Activated T-cell treated with anti-CD3 and anti-CD28 coated beads, Interleukin-2, amount 50 U/mL, for 4 hours (primary cell): ENCODE measurements around the gene TNPO1. TPM values are rescaled to one million over a fixed set of nuclear protein-coding genes. Genes with fewer than 3 reads are reported as not detected.

Experiments used
- ATAC-seq, 2 donors: fragments of 200-7000 bp; cut with Tn5 transposase; one replicate each; pipeline ENCODE4 v1.10.0; 2021
- DNase-seq: peaks from one replicate; pipeline ENCODE4 v3.0.0-alpha.2; 2020
- H3K27me3 Mint-ChIP-seq: one replicate; pipeline ENCODE4 v1.8.0; 2021; ENCODE audit warnings: low read depth, mixed read lengths
- H3K36me3 Mint-ChIP-seq: one replicate; pipeline ENCODE4 v1.8.0; 2022; ENCODE audit warnings: mixed read lengths; ENCODE audit not compliant: insufficient read depth
- H3K4me1 Mint-ChIP-seq: one replicate; pipeline ENCODE4 v1.8.0; 2021; ENCODE audit warnings: low read depth, mixed read lengths
- H3K4me3 Mint-ChIP-seq: one replicate; pipeline ENCODE4 v1.8.0; 2021; ENCODE audit warnings: mild to moderate bottlenecking, moderate library complexity, mixed read lengths
- H3K9me3 Mint-ChIP-seq: one replicate; pipeline ENCODE4 v1.8.0; 2021; ENCODE audit warnings: mixed read lengths
- total RNA-seq, 3 donors: library from RNA; stranded (reverse); gene quantifications; one replicate each; pipeline ENCODE4 v1.2.1, GENCODE V29; 2021

The TNPO1 gene
- total RNA-seq, 3 donors from 2014 or later = 145 to 166 (median 152) TPM

DNA sequence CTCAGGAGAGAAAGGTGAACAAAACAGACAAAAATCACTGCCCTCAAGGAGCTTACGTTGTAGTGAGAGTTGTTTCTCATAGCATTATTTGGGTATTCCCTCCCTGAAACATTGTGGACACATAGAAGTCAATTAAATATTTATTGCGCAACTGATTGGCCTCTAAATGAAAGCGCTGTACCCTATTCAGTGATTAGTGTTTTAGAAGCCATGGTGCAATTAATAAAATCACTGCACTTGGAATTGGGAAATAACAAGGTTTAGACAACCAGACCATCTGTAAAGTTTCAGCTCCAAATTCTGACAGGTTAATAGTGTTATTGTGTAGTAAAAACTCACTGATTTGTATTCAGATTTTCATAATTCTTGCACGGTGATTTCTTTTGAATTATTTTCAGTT is 35.9 kb downstream of the TNPO1 start:
- no peak overlapping the region for H3K4me3 Mint-ChIP-seq
- H3K4me1 Mint-ChIP-seq = peaks cover 62% of the 10 kb centered on the region

DNA sequence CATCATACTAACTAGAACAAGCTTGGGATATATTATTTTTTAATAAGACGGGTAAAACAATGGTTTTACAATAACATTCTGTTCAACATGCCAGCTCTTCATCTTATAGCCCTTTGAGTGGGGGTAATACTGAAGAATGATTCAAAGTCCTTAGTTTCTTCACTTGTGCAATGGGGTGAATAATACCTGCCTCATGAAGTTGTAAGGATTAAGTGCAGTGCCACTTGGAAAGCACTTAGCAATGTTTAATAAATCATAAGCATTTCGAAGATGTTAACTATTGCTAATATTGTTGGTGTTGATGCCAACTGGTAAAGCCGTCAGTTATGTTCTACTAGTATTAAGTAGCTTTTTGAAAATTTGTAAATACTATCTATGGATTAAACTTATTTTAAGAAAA is 38.0 kb downstream of the TNPO1 start:
- H3K4me3 Mint-ChIP-seq = no peak overlapping the region
- ATAC-seq (no peak), DNase-seq (no peak)
- H3K36me3 Mint-ChIP-seq = peaks cover 40% of the 10 kb centered on the region
- no peaks in the 10 kb centered on the region for H3K9me3 Mint-ChIP-seq
- no peaks in the 10 kb centered on the region for H3K27me3 Mint-ChIP-seq
- H3K4me1 Mint-ChIP-seq = peaks cover 63% of the 10 kb centered on the region

More for the DNA sequence above, 35.9 kb downstream of the TNPO1 start:
- H3K27me3 Mint-ChIP-seq = no peaks in the 10 kb centered on the region
- DNase-seq = no peak
- no peak for ATAC-seq
- H3K36me3 Mint-ChIP-seq = peaks cover 33% of the 10 kb centered on the region
- H3K9me3 Mint-ChIP-seq = no peaks in the 10 kb centered on the region

DNA sequence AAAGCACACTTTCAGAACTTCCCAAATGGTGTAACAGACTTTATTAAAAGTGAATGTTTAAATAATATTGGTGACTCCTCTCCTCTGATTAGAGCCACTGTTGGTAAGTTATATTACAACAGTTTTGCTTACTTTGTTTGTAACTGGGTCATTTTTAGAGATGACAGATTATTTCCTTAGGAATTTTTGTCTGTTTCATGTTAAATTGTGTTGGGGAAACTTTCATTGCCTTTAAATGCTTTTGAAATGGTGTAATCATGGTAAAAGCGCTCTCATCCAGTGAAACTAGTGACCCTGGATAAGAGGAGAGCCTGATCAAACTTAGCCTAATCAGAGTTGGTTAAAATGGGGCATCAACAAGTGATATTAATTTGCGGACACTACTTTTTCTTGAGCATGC is 39.4 kb downstream of the TNPO1 start:
- Mint-ChIP-seq H3K27me3 (no peaks in the 10 kb centered on the region), H3K4me3 (no peak overlapping the region), H3K4me1 (peaks cover 59% of the 10 kb centered on the region), H3K9me3 (no peaks in the 10 kb centered on the region), H3K36me3 (peaks cover 41% of the 10 kb centered on the region)
- ATAC-seq (no peak), DNase-seq (no peak)

DNA sequence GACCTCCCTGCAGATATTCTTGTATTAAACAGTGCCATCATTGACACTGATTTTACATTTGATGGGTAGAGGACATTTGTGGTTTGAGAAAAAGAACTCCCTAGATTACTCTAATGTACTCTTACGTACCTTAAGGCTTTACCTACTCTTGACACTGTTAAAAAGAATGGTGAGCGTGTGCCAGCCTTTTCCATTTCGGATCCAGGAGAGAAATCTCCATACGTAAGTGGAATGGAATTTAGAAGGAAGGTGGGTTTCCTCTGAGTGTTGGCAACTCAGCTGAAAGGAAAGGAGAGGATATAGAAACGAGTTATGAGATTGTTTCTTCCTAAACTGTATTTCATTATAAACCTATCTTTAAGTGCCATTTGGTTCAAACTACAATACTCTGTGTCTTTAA is 40.9 kb downstream of the TNPO1 start:
- H3K4me3 Mint-ChIP-seq = no peak overlapping the region
- peaks cover 49% of the 10 kb centered on the region for H3K4me1 Mint-ChIP-seq
- no peaks in the 10 kb centered on the region for H3K27me3 Mint-ChIP-seq
- no peak for ATAC-seq
- DNase-seq = no peak
- H3K9me3 Mint-ChIP-seq = no peaks in the 10 kb centered on the region
- peaks cover 48% of the 10 kb centered on the region for H3K36me3 Mint-ChIP-seq

DNA sequence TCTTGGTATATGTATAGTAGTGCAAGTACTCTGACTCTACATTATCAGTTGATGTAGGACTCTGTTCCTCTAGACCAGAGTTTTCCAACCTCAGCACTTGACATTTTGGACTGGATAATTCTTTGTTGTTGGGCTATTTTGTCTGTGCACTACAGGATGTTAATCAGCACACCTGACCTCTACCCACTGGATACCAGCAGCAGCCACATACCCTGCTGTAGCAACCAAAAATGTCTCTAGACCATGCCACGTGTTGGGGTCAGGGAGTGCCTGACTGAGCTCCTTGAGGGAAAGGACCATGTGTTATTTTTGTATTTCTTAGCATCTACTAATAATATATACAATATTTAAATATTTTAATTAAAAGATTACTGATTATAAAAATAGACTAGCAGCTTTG is 42.7 kb downstream of the TNPO1 start:
- Mint-ChIP-seq H3K27me3 (no peaks in the 10 kb centered on the region), H3K4me1 (peaks cover 36% of the 10 kb centered on the region), H3K36me3 (peaks cover 40% of the 10 kb centered on the region), H3K9me3 (no peaks in the 10 kb centered on the region), H3K4me3 (no peak overlapping the region)
- DNase-seq = no peak
- ATAC-seq = peak in 1 of 2 donors; percentile 37

DNA sequence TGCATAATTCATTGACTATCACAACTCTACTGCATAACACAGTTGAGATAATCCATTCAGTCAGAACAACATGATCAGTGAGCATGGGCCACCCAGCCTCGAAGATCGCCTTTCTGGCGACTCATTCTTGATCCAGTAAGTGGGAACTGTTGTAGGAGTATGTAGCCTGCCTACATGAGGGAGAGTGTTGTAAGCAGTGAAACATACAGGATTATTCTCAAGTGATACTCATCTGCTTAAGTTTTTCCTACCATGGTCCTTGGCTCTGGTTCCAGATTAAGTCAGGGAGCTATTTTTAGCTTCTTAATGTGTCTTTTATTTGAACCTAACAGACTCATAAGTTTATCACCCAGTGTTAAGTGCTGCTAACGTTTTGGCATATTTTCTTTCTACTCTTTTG is 44.0 kb downstream of the TNPO1 start:
- Mint-ChIP-seq H3K4me1 (peaks cover 32% of the 10 kb centered on the region), H3K9me3 (no peaks in the 10 kb centered on the region), H3K36me3 (peaks cover 41% of the 10 kb centered on the region), H3K27me3 (no peaks in the 10 kb centered on the region), H3K4me3 (no peak overlapping the region)
- ATAC-seq (no peak), DNase-seq (no peak)

DNA sequence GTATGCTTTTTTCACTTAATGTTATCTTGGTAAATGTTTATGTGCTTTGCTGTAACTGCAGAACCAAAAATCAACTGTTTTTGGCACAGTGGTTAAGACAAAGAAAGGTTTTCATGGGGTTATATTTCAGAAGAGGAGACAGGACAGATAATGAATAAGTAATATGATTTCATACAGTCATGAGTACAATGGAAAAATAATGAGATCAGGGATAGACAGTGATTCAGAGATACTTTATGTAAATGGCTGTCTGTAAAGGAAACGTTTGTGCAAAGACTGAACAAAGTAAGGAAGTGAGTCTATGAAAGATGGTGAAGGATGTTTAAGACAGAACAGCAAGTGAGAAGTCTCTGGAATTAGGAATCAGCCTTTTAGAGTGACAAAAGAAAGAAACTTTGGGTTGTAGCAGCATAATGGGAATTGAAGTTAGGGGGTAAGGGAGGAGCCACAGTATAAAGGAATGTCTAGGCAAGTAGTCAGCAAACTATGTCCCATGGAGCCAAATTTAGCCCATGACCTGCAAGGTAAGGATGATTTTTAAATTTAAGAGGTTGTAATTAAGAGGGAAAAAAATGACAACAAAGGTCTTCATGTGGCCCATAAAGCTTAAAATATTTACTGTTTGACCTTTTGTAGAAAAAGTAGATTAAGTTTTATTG is 55.0 kb downstream of the TNPO1 start:
- no peaks in the 10 kb centered on the region for H3K27me3 Mint-ChIP-seq
- no peak for DNase-seq
- ATAC-seq = peak; percentile 53 to 61
- H3K4me3 Mint-ChIP-seq = no peak overlapping the region
- H3K4me1 Mint-ChIP-seq = peaks cover 15% of the 10 kb centered on the region
- no peaks in the 10 kb centered on the region for H3K9me3 Mint-ChIP-seq
- H3K36me3 Mint-ChIP-seq = peaks cover 35% of the 10 kb centered on the region

DNA sequence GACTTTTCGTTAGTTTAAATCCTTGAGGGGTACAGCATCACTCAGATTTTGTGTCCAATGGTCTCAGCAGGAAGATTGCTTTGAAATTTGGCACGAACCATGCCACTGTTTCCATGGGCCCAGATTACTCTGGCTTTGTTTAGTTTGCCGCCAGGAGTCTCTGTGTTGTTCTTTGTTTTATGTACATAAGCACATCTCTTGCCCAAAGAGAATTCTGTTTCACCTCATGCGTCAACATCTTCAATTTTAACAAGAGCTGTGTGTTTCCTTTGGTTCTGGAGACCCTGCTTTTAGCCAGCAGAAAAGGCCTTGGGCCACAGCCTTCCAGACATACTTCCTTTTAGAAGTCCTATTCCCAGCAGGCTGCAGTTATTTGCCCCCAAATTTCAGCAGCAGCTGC is 62.4 kb downstream of the TNPO1 start:
- no peaks in the 10 kb centered on the region for H3K9me3 Mint-ChIP-seq
- DNase-seq (no peak), ATAC-seq (no peak)
- H3K4me3 Mint-ChIP-seq = no peak overlapping the region
- H3K27me3 Mint-ChIP-seq = no peaks in the 10 kb centered on the region
- peaks cover 47% of the 10 kb centered on the region for H3K36me3 Mint-ChIP-seq
- no peaks in the 10 kb centered on the region for H3K4me1 Mint-ChIP-seq

DNA sequence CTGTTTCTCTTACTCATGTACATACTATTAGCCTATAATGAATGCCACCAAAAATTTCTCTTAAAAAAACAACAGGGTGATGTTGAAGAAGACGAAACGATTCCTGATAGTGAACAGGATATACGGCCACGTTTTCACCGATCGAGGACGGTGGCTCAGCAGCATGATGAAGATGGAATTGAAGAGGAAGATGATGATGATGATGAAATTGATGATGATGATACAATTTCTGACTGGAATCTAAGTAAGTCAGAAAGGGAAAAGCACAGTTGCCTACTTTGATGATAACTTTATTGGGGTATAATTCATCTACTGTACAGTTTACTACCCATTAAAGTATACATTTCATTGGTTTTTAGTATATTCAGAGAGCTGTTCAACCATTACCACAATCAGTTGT is 66.5 kb downstream of the TNPO1 start:
- DNase-seq (no peak), ATAC-seq (no peak)
- H3K9me3 Mint-ChIP-seq = no peaks in the 10 kb centered on the region
- H3K4me1 Mint-ChIP-seq = no peaks in the 10 kb centered on the region
- H3K36me3 Mint-ChIP-seq = peaks cover 46% of the 10 kb centered on the region
- no peaks in the 10 kb centered on the region for H3K27me3 Mint-ChIP-seq
- no peak overlapping the region for H3K4me3 Mint-ChIP-seq

DNA sequence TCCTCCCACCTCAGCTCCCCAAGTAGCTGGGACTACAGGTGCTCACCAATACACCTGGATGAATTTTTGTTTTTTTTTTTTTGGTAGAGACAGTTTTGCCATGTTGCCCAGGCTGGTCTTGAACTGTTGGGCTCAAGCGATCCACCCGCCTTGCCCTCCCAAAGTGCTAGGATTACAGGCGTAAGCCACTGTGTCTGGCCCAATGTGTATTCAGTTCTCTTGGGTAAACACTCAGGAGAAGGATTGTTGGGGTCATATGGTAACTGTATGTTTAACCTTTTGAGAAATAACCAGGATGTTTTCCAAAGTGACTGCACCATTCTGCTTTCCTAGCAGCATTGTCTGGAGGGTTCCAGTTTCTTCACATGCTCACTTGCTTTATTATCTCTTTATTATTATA is 67.4 kb downstream of the TNPO1 start:
- Mint-ChIP-seq H3K4me1 (peaks cover 2% of the 10 kb centered on the region), H3K36me3 (peaks cover 49% of the 10 kb centered on the region), H3K4me3 (no peak overlapping the region), H3K27me3 (no peaks in the 10 kb centered on the region), H3K9me3 (no peaks in the 10 kb centered on the region)
- no peak for ATAC-seq
- no peak for DNase-seq

DNA sequence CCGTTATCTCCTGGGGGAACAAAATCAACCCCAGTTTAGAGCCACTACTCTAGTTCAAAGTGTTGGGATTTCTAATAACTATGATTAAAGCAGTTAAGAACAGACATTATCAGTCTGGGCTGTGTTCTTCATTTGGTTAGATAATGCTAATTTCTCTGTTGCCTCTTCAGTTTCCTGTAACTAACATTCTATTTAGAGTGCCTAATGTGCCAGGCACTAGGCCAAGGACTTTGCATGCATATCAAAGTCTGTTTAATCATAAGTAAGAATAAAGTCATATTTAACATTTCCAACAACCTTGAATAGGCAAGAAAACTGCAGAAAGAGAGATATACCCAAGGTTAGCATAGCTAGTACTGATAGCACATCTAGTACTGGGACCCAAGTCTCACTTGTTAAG is 68.4 kb downstream of the TNPO1 start:
- Mint-ChIP-seq H3K36me3 (peaks cover 54% of the 10 kb centered on the region), H3K27me3 (no peaks in the 10 kb centered on the region), H3K4me3 (no peak overlapping the region), H3K9me3 (no peaks in the 10 kb centered on the region), H3K4me1 (peaks cover 2% of the 10 kb centered on the region)
- DNase-seq (no peak), ATAC-seq (no peak)

DNA sequence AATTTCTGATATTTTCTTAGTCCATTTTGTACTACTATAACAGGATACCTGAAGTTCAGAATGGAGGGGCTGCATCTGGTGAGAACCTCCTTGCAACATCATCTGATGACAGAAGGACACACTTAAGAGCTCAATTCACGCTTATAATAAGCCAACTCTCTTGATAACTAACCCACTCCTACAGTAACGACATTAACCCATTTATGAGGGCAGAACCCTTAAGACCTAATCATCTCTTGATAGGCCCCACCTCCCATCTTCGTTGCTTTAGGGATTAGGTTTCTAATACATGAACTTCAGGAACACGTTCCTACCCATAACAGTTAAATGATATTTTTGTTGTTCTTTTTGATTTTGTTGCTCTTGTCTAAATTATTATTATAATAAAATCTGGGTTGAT is 69.4 kb downstream of the TNPO1 start:
- Mint-ChIP-seq H3K27me3 (no peaks in the 10 kb centered on the region), H3K4me1 (peaks cover 2% of the 10 kb centered on the region), H3K4me3 (no peak overlapping the region), H3K9me3 (no peaks in the 10 kb centered on the region), H3K36me3 (peaks cover 57% of the 10 kb centered on the region)
- no peak for ATAC-seq
- DNase-seq = no peak

DNA sequence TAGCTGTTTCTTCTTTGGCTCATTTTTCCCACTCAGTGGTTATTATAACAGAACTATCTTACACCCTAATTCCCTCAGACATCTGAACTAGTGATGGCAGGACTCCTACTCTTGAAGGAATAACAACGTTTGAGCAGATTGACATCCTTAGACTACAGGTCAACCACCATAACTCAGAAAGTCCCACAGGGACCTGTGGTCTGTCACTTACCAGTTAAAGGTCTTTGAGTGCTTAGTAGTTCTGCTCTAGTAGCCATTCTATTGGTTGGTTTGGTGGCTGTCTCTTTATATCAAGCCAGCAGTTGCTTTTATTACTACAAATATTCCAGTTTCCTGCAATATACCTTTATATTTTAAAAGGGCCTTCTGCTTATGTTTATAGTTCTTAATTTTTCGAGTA is 72.1 kb downstream of the TNPO1 start:
- Mint-ChIP-seq H3K27me3 (no peaks in the 10 kb centered on the region), H3K9me3 (no peaks in the 10 kb centered on the region), H3K36me3 (peaks cover 47% of the 10 kb centered on the region), H3K4me1 (peaks cover 2% of the 10 kb centered on the region), H3K4me3 (no peak overlapping the region)
- no peak for DNase-seq
- ATAC-seq = no peak

DNA sequence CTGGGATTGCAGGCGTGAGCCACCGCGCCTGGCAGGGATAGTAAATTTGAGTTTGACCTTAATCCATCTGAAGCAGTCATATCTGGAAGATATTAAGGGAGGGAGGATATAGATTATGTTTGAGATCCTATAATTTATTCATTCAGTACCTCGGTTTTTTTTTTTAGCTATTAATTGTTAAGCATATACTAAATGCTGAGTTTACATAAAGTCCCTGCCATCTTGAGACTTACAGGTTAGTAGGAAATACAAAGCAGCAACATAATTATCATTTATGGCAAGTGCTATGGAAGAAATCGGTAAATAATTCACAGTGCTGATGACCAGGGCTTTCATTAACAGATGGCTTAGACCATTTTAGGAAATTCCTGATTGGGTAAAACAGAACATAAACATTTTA is 72.9 kb downstream of the TNPO1 start:
- H3K36me3 Mint-ChIP-seq = peaks cover 45% of the 10 kb centered on the region
- peaks cover 2% of the 10 kb centered on the region for H3K4me1 Mint-ChIP-seq
- H3K9me3 Mint-ChIP-seq = no peaks in the 10 kb centered on the region
- no peak overlapping the region for H3K4me3 Mint-ChIP-seq
- ATAC-seq = no peak
- H3K27me3 Mint-ChIP-seq = no peaks in the 10 kb centered on the region
- no peak for DNase-seq

DNA sequence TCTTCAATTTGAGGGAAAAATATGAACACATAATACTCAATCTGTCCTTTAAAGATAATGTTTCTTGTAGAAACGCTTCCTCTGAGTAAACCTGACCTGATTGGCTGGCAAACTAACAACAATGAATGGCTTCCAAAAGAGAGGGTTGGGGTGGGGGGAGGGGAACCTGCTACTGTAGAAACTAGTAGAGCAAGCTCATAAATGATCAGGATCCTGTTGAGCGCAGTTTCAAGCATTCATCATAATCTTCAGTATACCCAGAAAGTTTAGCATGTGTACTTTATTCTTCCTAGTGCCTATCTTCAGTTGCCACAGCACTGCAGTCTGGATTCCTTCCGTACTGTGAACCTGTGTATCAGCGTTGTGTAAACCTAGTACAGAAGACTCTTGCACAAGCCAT is 76.4 kb downstream of the TNPO1 start:
- Mint-ChIP-seq H3K9me3 (no peaks in the 10 kb centered on the region), H3K4me1 (peaks cover 8% of the 10 kb centered on the region), H3K27me3 (no peaks in the 10 kb centered on the region), H3K36me3 (peaks cover 42% of the 10 kb centered on the region), H3K4me3 (no peak overlapping the region)
- ATAC-seq (no peak), DNase-seq (no peak)

DNA sequence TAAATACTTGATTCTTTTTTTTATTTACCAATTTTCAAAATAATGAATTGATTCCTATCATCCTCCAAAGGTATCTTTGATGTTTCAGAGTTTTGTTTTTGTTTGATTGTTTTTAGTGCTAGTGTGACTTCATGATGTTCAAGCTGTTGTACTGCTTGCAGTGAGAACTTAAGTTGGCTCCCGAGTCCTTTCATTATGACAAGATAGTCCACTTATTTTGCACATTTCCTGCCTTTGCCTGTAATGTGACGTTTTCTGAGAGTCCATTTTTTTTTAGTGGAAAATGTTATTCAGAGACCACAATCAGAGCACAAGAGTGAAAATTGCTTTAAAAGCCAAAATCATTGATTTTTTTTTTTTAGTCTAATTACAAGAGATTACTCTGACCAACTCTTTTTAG is 79.3 kb downstream of the TNPO1 start:
- peaks cover 6% of the 10 kb centered on the region for H3K4me1 Mint-ChIP-seq
- ATAC-seq = no peak
- H3K27me3 Mint-ChIP-seq = no peaks in the 10 kb centered on the region
- no peak for DNase-seq
- H3K36me3 Mint-ChIP-seq = peaks cover 33% of the 10 kb centered on the region
- no peak overlapping the region for H3K4me3 Mint-ChIP-seq
- H3K9me3 Mint-ChIP-seq = no peaks in the 10 kb centered on the region
